ENCODE measurements around the gene ATOH7.

Gene ATOH7

DNA sequence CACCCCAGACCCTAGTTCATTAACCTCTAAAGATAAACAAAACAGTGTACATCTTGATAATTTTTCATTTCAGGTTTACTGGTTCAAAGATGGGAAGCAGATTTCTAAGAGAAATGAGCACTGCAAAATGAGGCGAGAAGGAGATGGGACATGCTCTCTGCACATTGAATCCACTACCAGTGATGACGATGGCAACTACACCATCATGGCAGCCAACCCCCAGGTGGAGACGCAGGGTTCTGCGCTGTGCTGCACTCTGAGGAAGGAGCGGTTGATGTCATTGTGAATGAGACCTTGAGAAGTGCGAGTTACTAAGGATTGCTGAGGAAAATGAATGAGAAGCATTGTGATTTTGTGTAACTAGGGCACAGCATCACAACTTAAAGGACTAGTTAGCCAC is 37.6 kb downstream of the ATOH7 start:
- TF ChIP-seq CTCF (IDR thresholded peaks at IDR 0.05; ENCODE audit: low read depth, low read length): no peak
- no peak overlapping the region for H3K4me3 ChIP-seq (ENCODE audit: low read depth, low read length)

DNA sequence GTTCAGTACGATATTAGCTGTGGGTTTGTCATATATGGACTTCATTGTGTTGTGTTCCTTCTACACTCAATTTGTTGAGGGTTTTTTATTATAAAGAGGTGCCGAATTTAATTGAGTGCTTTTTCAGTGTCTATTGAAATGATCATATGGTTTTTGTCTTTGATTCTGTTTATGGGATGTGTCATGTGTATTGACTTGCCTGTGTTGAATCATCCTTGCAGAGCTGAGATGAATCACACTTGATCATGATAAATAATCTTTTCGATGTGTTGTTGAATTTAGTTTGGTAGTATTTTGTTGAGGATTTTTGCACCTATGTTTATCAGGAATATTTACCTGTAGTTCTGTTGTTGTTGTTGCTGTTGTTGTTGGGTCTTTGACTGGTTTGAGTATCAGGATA is 39.8 kb downstream of the ATOH7 start:
- no peak for TF ChIP-seq CTCF (IDR thresholded peaks at IDR 0.05; ENCODE audit: low read depth, low read length)
- no peak overlapping the region for H3K4me3 ChIP-seq (ENCODE audit: low read depth, low read length)

DNA sequence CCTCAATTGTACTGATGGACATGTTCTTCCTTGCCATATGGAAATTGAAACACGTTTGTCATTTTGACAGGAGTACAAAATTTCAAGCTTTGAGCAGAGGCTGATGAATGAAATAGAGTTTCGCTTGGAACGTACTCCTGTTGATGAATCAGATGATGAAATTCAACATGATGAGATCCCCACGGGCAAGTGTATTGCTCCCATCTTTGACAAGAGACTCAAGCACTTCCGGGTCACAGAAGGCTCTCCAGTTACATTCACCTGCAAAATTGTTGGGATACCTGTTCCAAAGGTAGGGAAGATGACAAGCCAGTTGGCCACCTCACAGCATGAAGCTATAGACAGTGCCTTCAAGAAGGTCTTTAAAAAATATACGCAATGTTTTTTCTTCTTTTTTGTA is 43.1 kb downstream of the ATOH7 start:
- H3K4me3 ChIP-seq (ENCODE audit: low read depth, low read length): no peak overlapping the region
- TF ChIP-seq CTCF (IDR thresholded peaks at IDR 0.05; ENCODE audit: low read depth, low read length): no peak

GRCh38 chr10:68185085-68185484 is 46.8 kb downstream of the ATOH7 start:
- no peak overlapping the region for H3K4me3 ChIP-seq (ENCODE audit: low read depth, low read length)
- no peak for TF ChIP-seq CTCF (IDR thresholded peaks at IDR 0.05; ENCODE audit: low read depth, low read length)

- TF ChIP-seq CTCF (IDR thresholded peaks at IDR 0.05; ENCODE audit: low read depth, low read length): no peak
- H3K4me3 ChIP-seq (ENCODE audit: low read depth, low read length): no peak overlapping the region
Measured at GRCh38 chr10:68184546-68184945, 47.4 kb downstream of the ATOH7 start.
